Fibroblast of lung (primary cell): ENCODE data around the gene DTL. TPM values are rescaled to one million over a fixed set of nuclear protein-coding genes. Genes with fewer than 3 reads are reported as not detected.
A peak's percentile ranks its signal among the peaks of the same experiment; 100 is the strongest.

Source experiments
- DNase-seq, 2 donors: peaks; one replicate each; pipeline versions ENCODE4 v3.0.0 to v3.0.0-alpha.2; 2010; ENCODE audit warnings: low read depth in 2 of 2
- H2AFZ ChIP-seq: 2 replicates; pipeline ENCODE4 v1.5.1; 2012; ENCODE audit warnings: low read length, control low read depth, inconsistent platforms
- H3K27ac ChIP-seq: 2 replicates; pipeline ENCODE4 v1.5.1; 2011; ENCODE audit warnings: low read length, control low read depth; ENCODE audit not compliant: insufficient read depth
- H3K27me3 ChIP-seq: 2 replicates; pipeline ENCODE4 v1.5.1; 2011; ENCODE audit warnings: mild to moderate bottlenecking, low read length; ENCODE audit not compliant: control insufficient read depth, insufficient read depth
- H3K36me3 ChIP-seq: 2 replicates; pipeline ENCODE4 v1.5.1; 2011; ENCODE audit warnings: low read length; ENCODE audit not compliant: control insufficient read depth, insufficient read depth
- H3K4me1 ChIP-seq: 2 replicates; pipeline ENCODE4 v1.5.1; 2011; ENCODE audit warnings: low read length; ENCODE audit not compliant: control insufficient read depth, insufficient read depth; ENCODE audit errors: extremely low read depth
- H3K4me2 ChIP-seq: 2 replicates; pipeline ENCODE4 v1.5.1; 2011; ENCODE audit warnings: low read length, control low read depth; ENCODE audit not compliant: insufficient read depth; ENCODE audit errors: extremely low read depth
- H3K4me3 ChIP-seq, 4 experiments: fragments of 200-600 bp in 1 of 4; sonication (generic) in 1 of 4; replicated peaks in 1 of 4; 2 replicates each; pipeline ENCODE4 v1.5.1; 2011 to 2016; ENCODE audit warnings: low read length in 4 of 4, low read depth in 3 of 4, mild to moderate bottlenecking in 3 of 4, control low read depth in 2 of 4, inconsistent platforms in 1 of 4, mixed read lengths in 1 of 4; ENCODE audit not compliant: insufficient read depth in 1 of 4; ENCODE audit errors: control extremely low read depth in 1 of 4
- H3K79me2 ChIP-seq: 2 replicates; pipeline ENCODE4 v1.5.1; 2012; ENCODE audit warnings: mild to moderate bottlenecking, low read length, inconsistent platforms; ENCODE audit not compliant: control insufficient read depth, insufficient read depth
- H3K9ac ChIP-seq: 2 replicates; pipeline ENCODE4 v1.5.1; 2011; ENCODE audit warnings: mild to moderate bottlenecking, low read length, control low read depth; ENCODE audit not compliant: insufficient read depth
- H3K9me3 ChIP-seq: 2 replicates; pipeline ENCODE4 v1.5.1; 2012; ENCODE audit warnings: low read depth, low read length; ENCODE audit not compliant: control insufficient read depth, insufficient read depth
- H4K20me1 ChIP-seq: 2 replicates; pipeline ENCODE4 v1.5.1; 2011; ENCODE audit warnings: low read length; ENCODE audit not compliant: control insufficient read depth, insufficient read depth; ENCODE audit errors: extremely low read depth
- EZH2 ChIP-seq: IDR thresholded peaks from 2 replicates; pipeline ENCODE4 v1.5.1; 2012; ENCODE audit warnings: low read length, control low read depth, mild to moderate bottlenecking; ENCODE audit errors: missing control alignments
- polyA plus RNA-seq, 2 donors: library from polyadenylated mRNA; depleted of rRNA in 1 of 2; stranded (reverse) in 1 of 2; unstranded in 1 of 2; fragments of >200 nt; gene quantifications; 2 replicates each; pipeline ENCODE4 v1.2.1, GENCODE V29; 2011 to 2012; ENCODE audit warnings: missing spikeins in 1 of 2
- total RNA-seq: library from RNA; depleted of rRNA; stranded (reverse); fragments of >200 nt; gene quantifications from 2 replicates; pipeline ENCODE4 v1.2.1, GENCODE V29; 2014
- TF ChIP-seq, protein P1 (sequence below), 2 donors: IDR thresholded peaks in 1 of 2; conservative IDR thresholded peaks in 1 of 2; 1 replicate in 1 of 2; 2 replicates in 1 of 2; pipeline ENCODE4 v1.5.1; 2011 to 2012; ENCODE audit warnings: low read length in 2 of 2, control low read depth in 1 of 2, inconsistent platforms in 1 of 2, low read depth in 1 of 2, mild to moderate bottlenecking in 1 of 2

DTL gene
- total and polyA plus RNA-seq, 2 donors (not counting 1 experiment from before 2014, with no cell fraction given), result 2.8 to 8.7 TPM

DNA sequence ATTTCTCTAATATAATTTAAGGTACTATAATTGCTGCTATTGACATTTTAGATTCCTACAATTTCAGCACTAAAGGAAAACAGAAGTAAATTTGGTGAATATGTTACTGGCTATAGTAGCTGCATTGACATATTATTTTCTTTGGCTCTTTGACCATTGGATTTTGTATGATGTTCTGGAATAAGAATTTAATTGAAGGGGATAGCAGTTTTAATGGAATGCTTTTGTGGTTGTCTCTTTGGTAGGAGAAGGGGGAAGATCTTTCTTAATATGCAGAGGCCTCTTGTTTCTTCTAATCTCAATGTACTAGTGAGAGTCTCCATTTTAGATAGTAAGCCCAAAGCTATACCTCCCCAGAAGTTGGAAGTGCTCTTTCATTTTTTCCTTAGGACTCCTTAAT is 6.9 kb downstream of the DTL start:
- H3K27me3 ChIP-seq, result no peaks in the 10 kb centered on the region
- no peaks in the 10 kb centered on the region for H3K9me3 ChIP-seq
- no peaks in the 10 kb centered on the region for H3K36me3 ChIP-seq
- no peak for TF ChIP-seq EZH2
- TF ChIP-seq, protein P1, sequence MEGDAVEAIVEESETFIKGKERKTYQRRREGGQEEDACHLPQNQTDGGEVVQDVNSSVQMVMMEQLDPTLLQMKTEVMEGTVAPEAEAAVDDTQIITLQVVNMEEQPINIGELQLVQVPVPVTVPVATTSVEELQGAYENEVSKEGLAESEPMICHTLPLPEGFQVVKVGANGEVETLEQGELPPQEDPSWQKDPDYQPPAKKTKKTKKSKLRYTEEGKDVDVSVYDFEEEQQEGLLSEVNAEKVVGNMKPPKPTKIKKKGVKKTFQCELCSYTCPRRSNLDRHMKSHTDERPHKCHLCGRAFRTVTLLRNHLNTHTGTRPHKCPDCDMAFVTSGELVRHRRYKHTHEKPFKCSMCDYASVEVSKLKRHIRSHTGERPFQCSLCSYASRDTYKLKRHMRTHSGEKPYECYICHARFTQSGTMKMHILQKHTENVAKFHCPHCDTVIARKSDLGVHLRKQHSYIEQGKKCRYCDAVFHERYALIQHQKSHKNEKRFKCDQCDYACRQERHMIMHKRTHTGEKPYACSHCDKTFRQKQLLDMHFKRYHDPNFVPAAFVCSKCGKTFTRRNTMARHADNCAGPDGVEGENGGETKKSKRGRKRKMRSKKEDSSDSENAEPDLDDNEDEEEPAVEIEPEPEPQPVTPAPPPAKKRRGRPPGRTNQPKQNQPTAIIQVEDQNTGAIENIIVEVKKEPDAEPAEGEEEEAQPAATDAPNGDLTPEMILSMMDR (conservative IDR thresholded peaks at IDR 0.05 in 1 of 2, IDR thresholded peaks at IDR 0.05 in 1 of 2; ENCODE audit: low read depth in 1 of 2, low read length in 2 of 2), result no peak
- H2AFZ ChIP-seq, result peak overlapping the region; percentile 60
- H3K4me2 ChIP-seq, result no peak overlapping the region
- no peaks in the 10 kb centered on the region for H4K20me1 ChIP-seq
- peaks cover 48% of the 10 kb centered on the region for H3K79me2 ChIP-seq
- H3K4me1 ChIP-seq, result peaks cover 4% of the 10 kb centered on the region
- H3K4me3 ChIP-seq, result no peak overlapping the region
- no peak overlapping the region for H3K27ac ChIP-seq
- DNase-seq, result peak in 1 of 2 donors; percentile 33
- no peak overlapping the region for H3K9ac ChIP-seq

DNA sequence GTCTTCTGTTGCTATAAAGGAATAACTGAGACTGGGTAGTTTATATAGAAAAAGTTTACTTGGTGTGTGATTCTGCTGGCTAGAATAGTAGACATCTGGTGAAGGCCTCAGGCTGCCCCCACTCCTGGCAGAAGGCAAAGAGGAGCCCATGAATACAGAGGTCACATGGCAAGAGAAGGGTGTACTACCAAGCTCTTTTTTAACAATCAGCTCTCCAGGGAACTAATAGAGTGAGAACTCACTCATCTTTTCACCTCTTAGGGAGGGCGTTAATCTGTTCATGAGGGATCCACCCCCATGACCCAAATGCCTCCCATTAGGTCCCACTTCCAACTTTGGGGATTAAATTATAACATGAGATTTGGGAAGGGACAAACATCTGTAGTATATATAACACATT is 9.3 kb downstream of the DTL start:
- TF ChIP-seq, protein P1 (conservative IDR thresholded peaks at IDR 0.05 in 1 of 2, IDR thresholded peaks at IDR 0.05 in 1 of 2; ENCODE audit: low read depth in 1 of 2, low read length in 2 of 2), result no peak
- TF ChIP-seq EZH2, result no peak
- no peaks in the 10 kb centered on the region for H3K9me3 ChIP-seq
- no peak overlapping the region for H2AFZ ChIP-seq
- H3K27ac ChIP-seq, result no peak overlapping the region
- no peaks in the 10 kb centered on the region for H3K36me3 ChIP-seq
- H3K9ac ChIP-seq, result no peak overlapping the region
- peaks cover 4% of the 10 kb centered on the region for H3K4me1 ChIP-seq
- H3K4me2 ChIP-seq, result no peak overlapping the region
- no peaks in the 10 kb centered on the region for H3K27me3 ChIP-seq
- no peaks in the 10 kb centered on the region for H4K20me1 ChIP-seq
- no peak for DNase-seq
- no peak overlapping the region for H3K4me3 ChIP-seq
- peaks cover 25% of the 10 kb centered on the region for H3K79me2 ChIP-seq

DNA sequence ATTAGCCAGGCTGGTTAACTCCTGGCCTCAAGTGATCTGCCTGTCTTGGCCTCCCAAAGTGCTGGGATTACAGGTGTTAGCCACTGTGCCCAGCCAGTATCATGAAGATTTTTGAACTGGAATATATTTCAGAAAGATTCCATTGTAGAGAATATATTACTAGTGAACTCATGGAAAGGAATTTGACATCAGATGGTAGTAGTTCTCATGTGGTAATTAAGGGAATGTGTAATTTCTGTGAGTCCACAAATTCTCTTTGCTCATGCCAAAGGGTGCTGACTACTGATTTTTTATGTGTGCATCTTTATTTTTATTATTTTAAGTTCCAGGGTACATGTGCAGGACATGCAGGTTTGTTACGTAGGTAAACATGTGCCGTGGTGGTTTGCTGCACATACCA is 10.4 kb downstream of the DTL start:
- Histone ChIP-seq H3K27me3 (no peaks in the 10 kb centered on the region), H3K9me3 (no peaks in the 10 kb centered on the region), H3K27ac (no peak overlapping the region), H3K9ac (no peak overlapping the region), H3K79me2 (peaks cover 15% of the 10 kb centered on the region), H4K20me1 (no peaks in the 10 kb centered on the region), H3K4me3 (no peak overlapping the region), H3K36me3 (no peaks in the 10 kb centered on the region), H3K4me1 (no peaks in the 10 kb centered on the region), H2AFZ (no peak overlapping the region), H3K4me2 (no peak overlapping the region)
- peak in 1 of 2 donors; percentile 40 for DNase-seq
- no peak for TF ChIP-seq EZH2
- TF ChIP-seq, protein P1 (conservative IDR thresholded peaks at IDR 0.05 in 1 of 2, IDR thresholded peaks at IDR 0.05 in 1 of 2; ENCODE audit: low read depth in 1 of 2, low read length in 2 of 2), result no peak
